ENCODE results near the gene ATRNL1. TPM values are rescaled to one million over a fixed set of nuclear protein-coding genes. Genes with fewer than 3 reads are reported as not detected.

ATRNL1 gene
- total RNA-seq, 4 donors from 2014 or later = 0.34 to 0.98 (median 0.44) TPM; not detected in 1

DNA sequence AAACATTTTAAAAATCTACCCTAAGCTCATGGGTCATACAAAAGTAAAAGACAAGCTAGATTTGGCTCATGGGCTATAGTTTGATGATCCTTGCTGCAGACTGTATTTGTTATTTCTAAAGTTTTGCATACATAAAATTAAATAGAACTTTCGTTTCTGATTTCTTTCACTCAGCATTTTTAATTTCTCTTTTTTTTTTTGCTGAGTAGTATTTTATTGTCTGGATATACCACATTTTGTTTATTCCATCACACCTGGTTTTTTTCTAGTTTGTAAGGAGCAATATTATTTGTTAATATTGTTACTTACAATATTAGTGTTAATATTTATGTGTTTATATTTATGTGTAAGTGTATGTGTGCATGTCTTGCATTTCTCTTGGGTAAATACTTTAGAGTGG lies 291.5 kb downstream of the ATRNL1 start:
- TF ChIP-seq, protein P1, sequence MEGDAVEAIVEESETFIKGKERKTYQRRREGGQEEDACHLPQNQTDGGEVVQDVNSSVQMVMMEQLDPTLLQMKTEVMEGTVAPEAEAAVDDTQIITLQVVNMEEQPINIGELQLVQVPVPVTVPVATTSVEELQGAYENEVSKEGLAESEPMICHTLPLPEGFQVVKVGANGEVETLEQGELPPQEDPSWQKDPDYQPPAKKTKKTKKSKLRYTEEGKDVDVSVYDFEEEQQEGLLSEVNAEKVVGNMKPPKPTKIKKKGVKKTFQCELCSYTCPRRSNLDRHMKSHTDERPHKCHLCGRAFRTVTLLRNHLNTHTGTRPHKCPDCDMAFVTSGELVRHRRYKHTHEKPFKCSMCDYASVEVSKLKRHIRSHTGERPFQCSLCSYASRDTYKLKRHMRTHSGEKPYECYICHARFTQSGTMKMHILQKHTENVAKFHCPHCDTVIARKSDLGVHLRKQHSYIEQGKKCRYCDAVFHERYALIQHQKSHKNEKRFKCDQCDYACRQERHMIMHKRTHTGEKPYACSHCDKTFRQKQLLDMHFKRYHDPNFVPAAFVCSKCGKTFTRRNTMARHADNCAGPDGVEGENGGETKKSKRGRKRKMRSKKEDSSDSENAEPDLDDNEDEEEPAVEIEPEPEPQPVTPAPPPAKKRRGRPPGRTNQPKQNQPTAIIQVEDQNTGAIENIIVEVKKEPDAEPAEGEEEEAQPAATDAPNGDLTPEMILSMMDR (IDR thresholded peaks at IDR 0.05; ENCODE audit: low read depth) = no peak

DNA sequence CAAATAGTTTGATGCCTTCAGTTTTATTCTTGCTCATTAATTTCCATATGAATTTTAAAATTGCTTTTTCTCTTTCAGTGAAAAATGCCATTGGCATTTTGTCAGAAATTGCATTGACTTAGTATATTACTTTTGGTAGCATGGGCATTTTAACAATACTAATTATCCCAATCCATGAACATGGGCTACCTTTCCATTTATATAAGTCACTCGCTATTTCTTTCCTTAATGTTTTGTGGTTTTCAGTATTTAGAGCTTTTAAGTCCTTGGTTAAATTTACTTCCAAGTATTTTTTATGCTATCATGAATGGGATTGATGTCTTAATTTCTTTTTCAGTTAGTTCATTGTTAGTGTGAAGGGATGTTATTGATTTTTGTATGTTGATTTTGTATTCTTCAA lies 297.4 kb downstream of the ATRNL1 start:
- TF ChIP-seq, protein P1 (IDR thresholded peaks at IDR 0.05; ENCODE audit: low read depth) = no peak

DNA sequence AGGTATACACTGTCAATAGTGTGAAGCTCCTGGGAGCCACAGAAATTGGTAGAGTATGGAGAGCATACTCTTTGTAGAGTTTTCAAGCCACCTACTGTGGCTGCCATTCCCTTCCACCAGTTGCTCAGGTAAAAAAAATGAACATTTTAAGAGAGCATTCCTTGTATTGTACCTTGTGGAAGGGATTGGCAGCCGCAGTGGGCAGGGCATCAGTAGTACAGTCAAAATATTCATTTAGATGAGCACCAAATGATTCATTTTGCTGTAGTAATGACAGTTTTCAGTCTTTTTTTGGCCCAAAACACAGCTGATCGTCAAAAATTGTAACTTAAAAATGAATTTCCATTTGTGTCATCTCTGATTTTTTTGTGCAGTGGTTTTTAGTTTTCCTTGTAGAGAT lies 304.9 kb downstream of the ATRNL1 start:
- TF ChIP-seq, protein P1 (IDR thresholded peaks at IDR 0.05; ENCODE audit: low read depth) = no peak

DNA sequence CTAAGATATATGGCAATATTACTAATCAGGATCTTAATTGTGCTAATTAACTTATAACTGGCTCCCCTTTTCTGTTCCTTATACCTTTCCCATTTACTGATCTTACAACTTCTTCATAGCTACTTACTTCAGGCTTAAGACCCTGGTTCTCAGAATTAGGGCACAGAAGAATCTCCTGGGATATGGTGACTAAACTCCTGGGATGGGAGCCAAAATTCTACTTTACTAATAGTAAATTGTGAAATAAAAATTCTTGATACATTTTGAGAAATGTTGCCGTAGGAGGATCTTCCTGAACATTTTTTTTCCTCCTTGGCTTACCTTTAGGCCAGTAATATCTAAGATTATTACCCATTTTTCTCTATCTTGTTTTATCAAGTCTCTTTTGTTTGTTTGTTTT lies 309.5 kb downstream of the ATRNL1 start:
- TF ChIP-seq, protein P1 (IDR thresholded peaks at IDR 0.05; ENCODE audit: low read depth) = no peak

DNA sequence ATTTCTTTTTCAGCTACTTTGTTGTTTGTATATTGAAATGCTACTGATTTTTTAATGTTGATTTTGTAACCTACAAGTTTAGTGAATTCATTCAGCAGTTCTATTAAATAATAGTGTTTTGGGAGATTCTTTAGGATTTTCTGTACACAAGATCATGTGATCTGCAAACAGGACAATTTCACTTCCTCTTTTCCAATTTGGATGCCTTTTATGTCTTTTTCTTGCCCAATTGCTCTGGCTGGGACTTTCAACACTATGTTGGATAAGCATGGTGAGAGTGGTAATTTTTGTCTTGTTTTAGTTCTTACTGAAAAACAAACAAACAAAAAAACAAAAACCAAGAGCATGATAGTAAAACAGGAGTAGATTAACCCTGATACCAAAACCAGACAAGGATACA lies 316.2 kb downstream of the ATRNL1 start:
- TF ChIP-seq, protein P1 (IDR thresholded peaks at IDR 0.05; ENCODE audit: low read depth) = no peak

DNA sequence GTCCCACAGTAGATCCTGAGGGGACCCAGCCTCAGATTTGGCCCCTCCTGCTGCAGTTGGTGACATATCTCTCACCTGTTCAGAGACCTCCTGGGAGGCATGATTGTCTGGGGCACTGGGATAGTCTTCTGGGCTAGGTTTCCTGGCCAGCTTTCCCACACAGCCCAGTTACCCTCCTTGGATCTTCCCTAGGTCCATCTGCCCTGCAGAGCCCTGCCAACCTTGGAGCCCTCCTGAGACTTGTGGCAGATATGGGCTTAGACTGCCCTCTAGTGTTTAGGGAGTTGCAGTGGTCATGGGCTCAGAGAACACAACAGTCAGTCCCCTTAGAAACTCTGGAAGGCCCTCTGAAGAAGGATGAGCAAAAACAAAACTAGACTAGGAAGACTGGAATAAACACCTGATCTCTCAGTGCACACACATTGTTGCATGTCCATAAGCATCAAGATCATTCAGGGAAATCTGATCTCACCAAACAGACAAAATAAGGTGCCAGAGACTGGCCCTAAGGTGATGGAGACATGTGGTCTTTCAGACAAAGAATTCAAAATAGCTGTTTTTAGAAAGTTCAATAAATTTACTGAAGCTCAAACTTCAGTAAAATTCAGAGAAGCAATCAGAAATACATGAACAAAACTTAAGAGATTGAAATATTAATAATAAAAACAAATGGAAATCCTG lies 324.6 kb downstream of the ATRNL1 start:
- TF ChIP-seq, protein P1 (IDR thresholded peaks at IDR 0.05; ENCODE audit: low read depth) = no peak

DNA sequence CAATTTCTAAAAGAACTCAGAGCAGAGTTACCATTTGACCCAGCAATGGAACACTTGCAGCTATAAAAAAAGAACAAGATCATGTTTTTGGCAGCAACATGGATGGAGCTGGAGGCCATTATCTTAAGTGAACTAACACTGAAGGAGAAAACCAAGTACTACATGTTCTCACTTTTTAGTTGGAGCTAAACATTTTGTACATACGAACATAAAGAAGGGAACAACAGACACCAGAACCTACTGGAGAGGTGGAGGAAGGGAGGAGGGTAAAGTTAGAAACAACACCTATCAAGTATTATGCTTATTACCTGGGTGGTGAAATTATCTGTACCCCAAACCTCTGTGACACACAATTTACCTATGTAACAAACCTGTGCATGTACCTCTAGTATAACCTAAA lies 329.5 kb downstream of the ATRNL1 start:
- TF ChIP-seq, protein P1 (IDR thresholded peaks at IDR 0.05; ENCODE audit: low read depth) = no peak

Data from subcutaneous adipose tissue (tissue), 4 donors.